COLO668 (cell line): ENCODE data around the gene RAB28.

Experiments used
- DNase-seq: peaks from one replicate; lab custom pipeline; 2025; ENCODE audit not compliant: unreplicated experiment; lab: John Stamatoyannopoulos, UW

The RAB28 gene

DNA sequence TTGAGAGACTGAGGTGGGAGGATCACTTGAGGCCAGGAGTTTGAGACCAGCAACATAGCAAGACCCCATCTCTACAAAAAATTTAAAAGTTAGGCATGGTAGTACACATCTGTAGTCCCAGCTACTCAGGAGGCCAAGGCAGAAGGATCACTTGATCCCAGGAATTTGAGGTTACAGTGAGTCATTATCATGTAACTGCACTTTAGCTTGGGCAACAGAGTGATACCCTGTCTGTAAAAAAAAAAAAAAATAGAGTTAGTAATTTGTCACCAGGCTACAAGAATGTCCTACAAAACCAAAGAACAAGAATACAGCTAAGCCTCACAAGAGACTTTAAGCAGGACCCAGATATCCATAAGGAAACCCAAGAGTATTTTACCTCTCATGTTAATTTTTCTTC is 27.0 kb upstream of the RAB28 start:
- DNase-seq, result no peak

DNA sequence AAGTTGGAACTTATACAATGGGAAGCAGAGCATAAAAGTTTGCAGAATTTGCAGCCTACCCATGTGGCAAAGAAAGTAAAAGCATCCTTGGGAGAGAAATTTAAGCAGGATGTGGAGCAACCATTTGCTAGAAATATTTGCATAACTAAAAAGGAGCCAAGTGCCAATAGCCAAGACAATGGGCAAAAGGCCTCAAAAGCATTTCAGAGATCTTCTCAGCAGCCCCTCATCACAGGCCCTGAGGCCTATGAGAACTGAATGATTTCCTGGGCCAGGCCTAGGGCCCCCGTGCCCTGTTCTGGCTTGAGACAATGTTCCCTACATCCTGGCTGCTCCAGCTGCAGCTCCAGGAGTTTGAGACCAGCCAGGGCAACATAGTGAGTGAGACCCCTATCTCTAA is 25.3 kb upstream of the RAB28 start:
- no peak for DNase-seq

DNA sequence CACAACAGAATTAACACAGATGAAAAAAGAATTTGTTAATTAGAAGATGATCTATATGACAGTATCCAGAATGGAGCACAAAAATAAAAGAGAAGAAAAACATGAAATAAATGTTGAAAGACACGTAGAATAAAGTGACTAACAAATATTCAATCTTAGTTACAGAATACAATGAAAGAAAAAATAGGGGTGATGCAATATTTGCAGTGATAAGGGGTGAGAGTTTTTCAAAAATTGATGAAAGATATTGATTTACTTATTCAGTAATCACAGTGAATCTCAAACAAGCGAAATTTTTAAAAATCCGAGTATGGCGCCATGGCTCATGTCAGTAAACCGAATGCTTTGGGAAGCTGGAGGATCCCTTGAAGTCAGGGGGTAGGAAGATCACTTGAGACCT is 20.2 kb upstream of the RAB28 start:
- no peak for DNase-seq

DNA sequence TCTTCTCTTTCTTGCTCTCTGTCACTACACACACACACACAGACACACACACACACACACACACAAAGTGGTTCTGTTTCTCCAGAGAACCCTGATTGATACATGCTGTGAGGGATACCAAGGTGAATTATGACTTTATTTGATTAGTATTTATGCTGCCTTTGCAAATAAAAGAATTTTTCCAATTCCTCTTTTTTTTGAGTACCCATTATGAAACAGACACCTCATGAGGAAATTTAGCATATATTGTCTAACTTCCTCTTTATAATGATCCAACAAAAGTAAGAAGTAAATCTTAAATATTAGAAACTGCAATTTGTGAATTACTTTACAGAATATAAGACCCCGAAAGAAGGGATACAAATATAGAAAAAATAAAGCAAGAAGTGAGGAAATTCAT is 14.3 kb upstream of the RAB28 start:
- DNase-seq, result no peak

DNA sequence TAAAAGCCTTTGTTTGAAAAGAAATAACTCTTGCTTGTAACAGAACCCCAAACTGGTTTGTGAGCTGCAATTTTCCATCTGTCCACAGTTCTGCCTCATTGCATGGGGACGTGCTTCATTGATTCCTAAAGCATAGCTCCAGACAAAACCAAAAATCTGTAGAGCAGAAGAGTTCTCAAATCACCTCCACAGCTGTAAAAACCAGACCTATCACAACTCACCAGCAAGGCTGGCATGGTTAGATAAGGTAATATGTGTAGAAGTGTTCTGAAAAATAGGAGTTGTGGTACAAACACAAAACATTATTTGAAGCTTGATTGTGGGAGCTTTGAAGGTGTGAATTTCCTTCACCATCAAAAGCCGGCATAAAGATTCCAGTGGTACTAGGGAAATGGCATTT is 12.5 kb upstream of the RAB28 start:
- DNase-seq, result no peak

DNA sequence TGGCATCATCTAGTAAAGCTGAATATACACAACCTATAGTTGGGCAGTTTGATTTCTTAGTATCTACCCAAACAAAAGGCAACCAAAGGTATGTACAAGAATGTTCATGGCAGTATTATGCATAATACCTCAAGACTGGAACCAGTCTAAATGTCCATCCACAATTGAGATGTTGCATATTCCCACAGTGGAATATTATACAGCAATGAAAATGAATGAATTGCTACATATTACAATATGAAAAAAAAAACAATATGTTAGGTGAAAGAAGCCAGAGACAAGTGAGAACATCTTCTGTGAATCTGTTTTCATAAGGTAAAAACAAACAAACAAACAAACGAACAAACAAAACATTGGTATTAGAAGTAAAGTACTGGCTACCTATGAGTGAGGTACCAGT is 11.6 kb upstream of the RAB28 start:
- no peak for DNase-seq

DNA sequence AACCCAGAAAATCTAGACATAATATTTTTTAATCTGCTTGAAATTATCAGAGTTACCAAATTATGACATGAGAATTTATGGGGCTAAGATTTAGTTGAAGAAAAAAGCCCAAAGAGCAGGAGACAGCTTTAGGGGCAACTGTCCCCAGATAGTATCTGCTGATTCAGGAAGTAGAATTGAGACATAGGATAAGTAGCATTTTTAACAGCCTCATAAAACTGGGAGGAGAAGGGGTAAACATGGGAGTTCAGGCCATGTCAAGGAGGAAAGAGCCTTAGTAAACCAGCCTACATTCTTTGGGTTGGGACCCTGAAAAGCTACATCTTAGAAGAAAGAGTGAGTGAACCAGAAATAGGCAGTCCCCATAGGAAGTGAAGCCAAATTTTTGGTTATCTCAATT is 9.7 kb upstream of the RAB28 start:
- DNase-seq, result no peak

DNA sequence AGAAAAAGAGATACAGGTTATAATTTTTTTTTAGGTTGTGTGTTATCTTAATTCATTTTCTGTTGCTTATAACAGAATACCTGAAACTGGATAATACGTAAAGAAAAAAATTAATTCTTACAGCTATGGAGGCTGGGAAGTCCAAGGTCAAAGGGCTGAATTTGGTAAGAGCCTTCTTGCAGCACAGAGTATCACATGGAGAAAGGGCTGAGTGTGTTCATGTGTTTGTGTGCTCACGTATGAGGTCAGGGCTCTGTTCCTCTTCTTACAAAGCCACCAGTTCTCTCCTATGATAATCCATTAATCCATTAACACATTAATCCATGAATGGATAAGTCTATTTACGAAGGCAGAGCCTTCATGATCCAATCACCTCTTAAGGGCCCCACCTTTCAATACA is 8.6 kb upstream of the RAB28 start:
- DNase-seq, result no peak

DNA sequence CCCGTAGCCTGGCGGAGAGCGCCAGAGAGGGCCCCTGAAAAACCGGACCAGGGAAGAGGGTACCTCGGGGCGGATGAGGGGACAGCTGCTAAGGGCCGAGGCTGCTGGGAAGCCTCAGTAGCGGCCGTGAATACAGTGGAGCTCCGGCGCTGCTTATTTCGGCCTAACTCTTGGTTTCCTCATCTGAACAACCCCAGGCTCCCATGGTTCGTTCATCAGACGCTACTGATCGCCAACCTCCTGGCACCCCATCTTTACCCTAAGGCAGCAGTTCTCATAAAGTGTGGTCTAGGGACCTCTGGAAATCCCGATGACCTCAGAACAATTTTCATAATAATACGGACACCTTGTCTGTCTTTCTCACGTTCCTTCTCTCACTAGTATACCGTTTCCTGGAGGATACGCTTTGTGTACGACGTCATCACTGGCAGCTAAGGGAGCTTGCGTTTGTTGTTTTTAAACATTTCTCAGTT is 645 bp upstream of the RAB28 start:
- DNase-seq, result peak; percentile 41

DNA sequence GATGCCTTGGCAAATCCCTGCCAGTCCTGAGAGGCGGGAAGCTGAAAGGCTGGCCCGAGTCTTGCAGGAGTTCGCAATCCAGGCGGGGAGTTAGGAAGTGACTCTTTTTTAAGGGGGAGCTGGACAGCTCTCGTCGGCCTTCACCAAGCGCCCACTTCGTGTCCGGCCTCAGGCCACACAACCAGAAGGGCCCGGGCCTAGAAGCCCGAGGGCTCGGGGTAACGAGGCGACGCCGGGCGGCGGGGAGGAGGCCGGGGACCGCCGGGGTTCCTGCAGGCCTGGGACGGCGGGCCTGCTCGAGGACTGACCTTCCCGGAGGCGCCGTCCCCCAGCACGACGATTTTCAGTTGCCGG is 395 bp downstream of the RAB28 start:
- DNase-seq, result peak; percentile 66

DNA sequence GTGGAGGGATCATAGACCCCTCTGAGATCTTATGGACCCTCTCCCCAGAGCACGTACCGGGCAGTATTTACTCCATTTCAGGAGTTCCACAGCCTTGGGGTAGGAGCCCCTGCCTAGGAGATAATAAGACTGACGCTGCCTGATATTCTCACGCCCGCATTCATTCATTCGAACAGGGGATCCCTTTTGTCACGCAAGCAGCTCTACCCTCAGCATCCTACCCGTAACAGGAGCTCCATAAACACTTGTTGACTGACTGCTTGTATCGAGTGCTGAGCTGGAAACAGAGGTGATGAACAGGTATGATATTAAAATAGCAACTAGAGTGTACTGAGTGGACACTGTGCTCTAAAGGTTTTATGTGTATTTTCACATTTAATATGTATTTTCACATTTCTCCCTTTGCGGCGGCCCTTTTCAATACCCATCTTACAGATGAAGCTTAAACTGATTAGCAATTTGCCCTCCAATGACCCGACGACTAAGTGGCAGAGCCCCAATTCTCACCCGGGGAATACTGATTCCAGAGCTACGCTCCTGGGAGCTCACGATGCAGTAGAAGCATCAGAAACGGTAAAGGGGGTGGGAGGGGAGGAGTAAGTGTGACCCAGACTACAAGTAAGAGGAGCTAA is 888 bp downstream of the RAB28 start:
- DNase-seq, result peak; percentile 11

DNA sequence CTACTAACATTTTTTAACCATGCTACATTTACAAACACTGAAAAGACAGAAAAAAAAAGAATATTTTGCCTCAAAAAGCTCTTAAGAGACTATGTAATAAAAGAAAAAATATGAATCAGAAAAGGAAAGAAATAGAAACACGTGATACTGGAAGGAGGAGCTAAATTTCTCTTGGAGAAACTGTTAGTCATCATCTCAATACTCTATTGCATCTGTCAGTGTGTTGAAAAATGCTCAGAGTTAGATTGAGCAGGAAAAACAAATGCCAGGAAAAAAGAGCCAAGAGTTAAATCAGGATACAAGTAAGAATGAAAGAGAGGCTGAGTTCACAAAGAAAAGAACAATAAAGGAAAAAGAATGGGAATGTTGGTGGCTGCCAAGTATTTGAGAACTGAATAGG is 2.6 kb downstream of the RAB28 start:
- no peak for DNase-seq

DNA sequence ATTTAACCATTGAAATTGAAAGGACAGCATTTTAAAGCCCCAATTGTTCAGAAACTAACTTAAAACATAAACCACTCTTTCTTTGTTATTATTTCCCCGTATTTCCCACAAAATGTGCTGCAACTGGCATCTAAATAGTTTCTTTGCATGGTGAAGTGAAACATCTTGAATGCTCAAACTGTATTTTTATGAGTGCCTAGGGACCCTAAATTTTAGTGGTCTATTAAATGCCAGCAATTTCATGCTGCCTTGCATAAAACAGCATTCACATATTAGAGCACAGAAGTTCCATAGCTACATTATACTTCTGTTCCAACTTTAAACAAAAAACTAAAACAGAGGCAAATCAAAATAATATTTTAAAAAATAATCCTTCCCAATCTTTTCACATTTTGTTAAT is 5.4 kb downstream of the RAB28 start:
- no peak for DNase-seq

DNA sequence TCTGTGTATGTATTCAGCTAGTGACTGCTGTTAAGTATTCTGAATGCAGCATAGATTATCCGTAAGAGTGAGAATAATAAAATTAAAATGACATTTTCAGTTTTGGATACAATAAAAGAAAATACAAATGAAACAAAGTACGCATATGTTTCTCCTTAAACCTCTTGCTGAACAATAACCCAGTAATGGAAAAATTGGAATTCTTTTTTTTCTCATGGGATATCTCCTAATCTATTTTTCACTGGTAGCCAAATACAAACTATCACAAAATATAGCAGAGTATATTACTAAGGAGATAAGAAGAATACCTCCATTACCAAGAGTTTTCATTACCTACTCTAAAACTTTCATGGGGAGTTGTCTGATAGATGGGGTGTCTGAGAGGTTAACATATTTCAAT is 6.0 kb downstream of the RAB28 start:
- DNase-seq, result no peak

DNA sequence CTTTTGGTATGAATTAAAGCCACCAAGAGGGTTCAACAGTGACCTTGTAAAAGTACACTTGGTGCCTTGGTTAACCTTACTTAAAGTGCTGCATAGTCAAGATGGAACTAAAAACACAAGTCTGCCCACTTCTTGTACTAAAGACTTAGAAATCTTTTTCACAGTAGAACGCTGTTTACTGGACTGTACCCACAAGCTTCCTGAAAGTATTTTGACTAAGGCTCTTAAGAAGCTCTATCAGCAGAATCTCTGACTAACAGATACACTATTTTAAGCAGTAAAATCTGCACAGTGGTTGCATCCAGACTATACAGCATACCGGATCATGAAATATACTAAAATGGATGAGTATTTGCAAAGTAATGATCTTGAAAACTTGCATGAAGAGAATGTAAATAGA is 7.2 kb downstream of the RAB28 start:
- no peak for DNase-seq

DNA sequence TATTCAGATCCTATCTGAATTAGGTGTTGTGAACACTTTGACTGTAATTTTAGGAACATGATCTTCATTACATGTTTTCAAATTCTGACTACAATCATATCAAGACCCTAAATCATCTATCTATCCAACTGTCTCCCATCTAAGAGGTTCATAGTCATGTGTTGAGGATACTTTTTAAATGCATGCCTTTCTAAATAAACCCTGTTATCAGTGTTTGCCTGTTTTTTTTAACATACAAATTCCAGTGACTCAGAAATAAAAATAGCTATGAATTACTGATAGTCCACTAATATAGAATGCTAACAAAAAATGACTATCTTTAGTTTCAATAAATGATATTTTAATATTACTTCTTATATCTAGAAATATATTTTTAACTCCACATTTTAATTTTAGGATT is 8.0 kb downstream of the RAB28 start:
- no peak for DNase-seq

DNA sequence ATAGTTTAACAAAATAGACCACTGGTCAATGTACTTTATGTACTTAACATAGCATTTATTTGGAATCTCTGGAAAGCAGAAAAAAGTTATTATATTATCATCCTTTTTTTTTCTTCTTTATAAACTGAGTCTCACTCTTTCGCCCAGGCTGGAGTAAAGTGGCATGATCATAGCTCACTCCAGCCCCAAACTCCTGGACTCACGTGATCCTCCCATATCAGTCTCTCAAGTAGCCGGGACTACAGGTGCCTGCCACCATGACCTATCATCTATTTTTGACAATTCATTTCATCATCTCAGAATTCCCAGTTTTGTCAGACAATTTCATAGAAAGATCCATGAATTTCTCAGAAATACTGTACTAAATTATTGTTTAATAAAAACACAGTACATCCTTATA is 12.7 kb downstream of the RAB28 start:
- no peak for DNase-seq

DNA sequence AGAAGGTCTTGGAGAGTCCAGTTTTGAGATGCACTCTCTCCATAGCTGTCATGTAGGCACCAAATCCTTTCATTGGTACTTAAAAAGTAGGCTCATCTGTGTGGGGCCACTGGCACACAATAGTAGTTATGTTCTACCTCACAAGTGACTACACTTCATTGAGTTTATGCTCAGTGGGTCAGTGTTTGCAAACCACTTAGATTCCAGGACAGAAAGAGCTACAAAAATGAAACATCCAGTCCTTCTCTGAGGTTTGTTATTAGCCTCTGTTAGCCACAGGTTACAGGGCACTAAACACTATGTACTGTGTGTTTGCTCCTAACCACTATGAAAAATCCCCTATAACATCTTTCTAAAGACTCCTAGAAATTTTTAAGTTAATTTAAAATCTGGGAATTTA is 13.8 kb downstream of the RAB28 start:
- no peak for DNase-seq

DNA sequence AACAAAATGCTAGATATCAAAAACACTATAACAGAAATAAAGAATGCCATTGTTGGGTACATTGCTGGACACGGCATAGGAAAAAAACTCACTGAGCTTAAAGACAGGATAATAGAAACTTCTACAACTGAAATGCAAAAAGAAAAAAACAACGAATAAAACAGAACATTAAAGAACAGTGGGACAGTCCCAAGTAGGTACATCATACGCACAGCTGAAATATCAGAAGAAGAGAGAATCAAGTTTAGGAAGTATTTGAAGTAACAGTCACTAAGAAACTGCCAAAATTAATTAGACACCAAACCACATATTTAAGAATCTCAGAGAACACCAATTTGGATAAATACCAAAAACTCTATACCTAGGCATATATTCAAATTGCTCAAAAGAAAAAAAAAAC is 19.2 kb downstream of the RAB28 start:
- no peak for DNase-seq

DNA sequence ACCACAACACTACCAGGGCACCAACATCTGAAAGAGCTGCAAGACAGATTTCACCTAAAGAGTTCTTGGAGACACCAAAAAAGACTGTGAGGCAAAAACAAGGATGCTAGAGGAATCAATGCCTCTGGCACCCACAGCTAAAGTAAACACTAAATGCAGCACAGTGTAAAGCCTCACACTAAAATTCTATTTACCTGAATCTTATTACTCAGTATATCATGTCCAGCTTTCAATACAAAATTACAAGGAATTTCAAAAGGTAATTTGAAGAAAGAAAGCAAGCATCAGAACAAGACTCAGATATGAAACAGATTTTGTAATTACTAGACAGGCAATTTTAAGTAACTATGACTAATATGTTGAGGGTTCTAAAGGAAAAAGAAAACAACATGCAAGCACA is 19.6 kb downstream of the RAB28 start:
- no peak for DNase-seq

DNA sequence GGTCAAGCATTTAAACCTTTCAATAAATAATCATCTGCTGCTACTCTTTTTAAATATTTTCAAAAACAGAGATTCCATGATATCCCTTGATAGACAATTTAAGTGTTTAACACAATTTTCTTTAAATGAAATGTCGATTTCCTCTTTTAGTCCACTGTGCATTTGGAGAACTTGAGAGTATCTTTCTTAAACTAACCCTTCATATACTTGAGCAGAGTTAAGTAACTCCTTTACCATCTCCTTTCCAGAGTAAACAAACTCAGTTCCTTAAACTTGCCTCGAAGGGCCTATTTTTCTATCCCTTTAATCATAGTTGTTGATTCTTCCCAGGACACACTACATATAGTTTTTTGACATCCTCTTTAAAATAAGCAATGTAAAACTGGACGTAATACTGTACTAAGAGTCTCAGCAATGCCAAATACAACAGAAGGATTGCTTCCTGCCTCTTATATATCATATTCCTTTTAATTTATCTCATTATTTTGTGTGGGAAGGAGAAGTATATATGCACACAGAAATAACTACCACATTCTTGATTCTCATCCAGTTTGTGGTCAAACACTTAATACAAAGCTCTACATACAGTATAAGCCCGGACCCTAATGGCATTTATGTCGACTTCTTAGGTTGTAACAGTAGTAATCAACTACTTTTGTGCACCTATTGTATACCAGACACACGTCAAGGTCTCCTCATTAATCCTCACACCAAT is 22.8 kb downstream of the RAB28 start:
- no peak for DNase-seq

DNA sequence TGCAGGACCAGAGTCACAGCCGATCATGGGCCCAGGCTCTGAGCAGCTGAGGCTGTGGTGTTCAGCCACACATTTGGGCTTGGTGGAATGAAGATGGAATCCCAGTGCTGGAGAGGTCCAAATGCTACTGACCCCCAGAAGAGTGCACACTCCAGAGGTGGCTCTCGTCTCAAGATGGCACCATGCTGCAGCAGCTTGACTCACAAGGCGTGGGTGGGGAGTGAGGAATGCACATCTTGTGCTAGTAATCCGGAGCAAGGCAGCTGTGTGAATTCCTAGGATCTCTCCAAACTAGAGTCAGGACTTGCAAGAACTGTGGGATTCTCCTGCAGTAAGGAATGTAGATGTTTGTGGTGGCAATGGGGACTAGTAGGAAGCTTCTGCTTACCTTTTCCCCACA is 28.7 kb downstream of the RAB28 start:
- no peak for DNase-seq

DNA sequence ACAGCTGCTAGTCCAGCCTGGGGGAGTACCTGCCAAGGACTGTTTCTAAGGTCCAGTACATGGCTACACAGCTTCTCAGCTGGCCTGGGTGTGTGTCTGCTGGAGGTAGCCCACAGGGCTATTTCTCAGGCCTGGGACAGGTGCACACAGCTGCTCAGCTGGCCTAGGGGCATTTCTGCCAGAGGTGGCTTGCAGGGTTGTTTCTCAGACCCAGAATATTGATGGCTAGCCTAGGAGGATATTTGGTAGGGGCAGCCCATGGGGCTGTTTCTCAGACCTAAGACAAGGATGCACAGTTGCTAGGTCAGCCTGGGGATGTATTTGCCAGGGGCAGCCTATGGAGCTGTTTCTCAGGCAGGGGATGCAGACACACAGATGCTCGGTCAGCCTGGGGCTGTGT is 29.4 kb downstream of the RAB28 start:
- no peak for DNase-seq
